ENCODE results near the gene UBD.

The UBD gene

DNA sequence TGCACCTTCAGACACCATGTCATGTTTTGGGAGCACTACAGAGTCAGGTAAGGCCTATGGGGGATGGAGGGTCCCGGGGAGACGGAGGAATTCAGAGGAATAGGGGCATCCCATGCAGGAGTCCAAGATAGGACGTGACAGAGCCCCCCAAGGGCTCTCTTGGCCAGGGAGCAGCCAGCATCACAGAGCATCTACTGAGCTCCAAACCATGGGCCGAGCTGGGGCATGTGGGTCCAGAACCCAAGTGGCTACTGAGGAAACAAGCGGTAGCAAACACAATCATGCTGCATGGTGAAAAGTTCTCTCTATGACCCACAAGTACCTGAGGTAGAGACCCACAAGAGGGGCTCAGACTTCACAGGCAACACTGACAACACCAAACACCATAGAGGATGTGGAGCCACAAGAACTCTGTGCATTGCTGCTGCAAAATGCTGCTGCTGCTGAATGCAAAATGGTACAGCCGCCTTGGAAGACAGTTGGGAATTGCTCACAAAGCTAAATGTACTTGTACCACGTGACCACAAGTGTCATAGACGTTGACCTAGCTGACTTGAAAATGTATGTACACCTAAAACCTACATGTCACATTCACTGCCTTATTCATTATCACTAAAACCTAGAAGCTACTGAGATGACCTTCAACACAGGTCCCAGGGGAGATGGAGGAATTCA is 38.4 kb downstream of the UBD start:
- FAIRE-seq: no peak

DNA sequence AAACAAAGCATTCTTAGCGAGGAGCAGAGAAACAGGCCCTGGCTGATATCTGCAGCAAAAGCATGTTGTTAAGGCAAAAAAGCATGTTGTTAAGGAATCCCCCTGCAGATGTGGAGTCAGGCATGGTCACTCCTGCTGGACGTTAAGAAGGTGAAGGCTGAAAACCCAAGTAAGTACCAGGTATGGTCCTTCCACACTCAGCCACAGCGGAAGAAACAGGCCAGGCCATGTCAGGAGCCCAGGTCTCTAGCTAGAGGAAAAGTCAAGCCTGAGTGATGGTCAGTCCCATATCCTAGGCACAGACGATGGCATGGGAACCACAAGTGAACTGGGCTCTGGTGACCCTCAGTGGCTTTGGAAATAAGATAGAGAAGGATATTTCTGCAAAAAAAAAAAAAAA is 39.3 kb downstream of the UBD start:
- no peak for FAIRE-seq

DNA sequence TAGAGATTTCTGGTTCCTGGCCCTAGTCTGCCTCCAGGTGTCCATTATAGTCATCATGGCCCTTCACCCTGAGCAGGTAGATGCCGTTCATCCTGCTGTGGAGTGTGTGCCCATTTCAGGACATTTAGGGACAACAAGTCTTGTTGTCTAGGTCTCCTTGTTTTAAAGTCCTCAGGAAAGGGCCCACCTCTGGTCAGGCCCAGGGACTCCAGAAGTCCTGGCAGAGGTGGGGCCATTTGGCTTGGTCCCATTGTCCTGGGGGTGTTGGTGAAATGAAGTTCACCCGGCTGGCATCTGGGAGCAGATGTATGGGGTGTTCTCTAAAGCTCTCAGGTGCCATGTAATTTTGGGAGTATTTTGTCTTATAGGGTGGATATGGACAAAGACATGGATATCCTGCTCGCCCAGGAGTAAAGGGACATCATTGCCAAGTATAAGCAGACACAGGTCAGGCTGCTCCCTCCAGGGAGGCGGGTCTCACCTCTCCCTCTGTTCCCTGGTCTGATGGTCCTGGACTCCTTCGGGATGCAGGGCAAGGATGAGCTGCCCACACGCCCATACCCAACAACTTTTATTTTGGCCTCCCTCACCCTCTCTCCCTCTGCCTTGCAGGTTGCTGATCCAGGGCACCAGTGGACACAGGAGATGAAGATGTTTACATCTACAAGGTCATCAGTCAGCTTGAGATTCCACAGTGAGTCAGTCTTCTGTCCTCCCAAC is 40.1 kb downstream of the UBD start:
- FAIRE-seq: no peak

DNA sequence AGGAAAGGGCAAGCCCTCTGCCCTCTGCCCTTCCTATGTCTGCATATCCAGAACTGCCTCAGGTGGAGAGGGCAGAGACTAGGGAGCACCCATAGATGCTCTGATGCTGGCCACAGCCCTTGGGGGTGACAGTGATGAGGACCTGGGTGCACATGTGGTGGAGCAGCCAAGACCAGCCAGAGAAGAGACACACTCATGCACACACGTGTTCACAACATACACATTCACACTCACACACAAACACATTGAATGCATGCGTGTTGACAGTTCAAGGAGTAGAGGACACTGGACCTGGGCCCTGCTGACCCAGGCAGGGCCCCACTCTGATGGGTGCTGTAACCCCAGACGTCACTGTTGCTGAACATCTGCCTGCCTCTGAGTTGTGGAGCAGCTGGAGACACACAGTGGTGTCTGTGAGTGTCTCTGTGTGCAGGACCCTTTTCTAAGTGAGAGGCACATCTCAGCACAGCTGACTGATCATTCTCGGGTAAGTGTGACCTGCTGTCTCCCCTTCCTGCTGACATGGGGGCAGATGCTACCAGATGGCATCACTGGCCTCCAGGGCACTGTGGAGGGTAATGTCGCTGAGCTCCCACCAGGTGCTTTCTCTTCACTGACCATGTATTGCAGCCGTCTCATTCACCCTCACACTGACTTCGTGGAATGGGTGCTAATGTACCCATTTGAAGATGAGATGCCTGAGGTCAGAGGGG is 41.6 kb downstream of the UBD start:
- FAIRE-seq: no peak

DNA sequence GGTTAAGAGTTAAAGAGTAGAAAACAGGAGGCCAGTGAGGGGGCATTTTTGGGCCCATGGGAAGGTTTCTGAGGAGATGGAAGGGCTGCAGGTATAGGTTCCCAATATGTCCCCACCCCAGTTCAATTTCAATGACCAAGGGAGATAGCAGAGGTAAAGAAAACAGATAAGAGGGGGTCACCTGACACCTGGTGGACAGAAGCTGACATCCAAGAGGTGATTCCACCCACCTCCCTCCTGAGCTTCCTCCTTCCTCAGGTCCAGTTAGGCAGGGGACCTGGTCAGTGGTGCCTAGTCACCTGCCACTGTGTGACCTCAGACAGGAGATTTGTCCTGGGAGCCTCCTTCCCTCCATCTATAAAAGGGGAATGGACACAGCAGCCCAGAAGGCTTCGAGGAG is 42.3 kb downstream of the UBD start:
- FAIRE-seq: no peak

DNA sequence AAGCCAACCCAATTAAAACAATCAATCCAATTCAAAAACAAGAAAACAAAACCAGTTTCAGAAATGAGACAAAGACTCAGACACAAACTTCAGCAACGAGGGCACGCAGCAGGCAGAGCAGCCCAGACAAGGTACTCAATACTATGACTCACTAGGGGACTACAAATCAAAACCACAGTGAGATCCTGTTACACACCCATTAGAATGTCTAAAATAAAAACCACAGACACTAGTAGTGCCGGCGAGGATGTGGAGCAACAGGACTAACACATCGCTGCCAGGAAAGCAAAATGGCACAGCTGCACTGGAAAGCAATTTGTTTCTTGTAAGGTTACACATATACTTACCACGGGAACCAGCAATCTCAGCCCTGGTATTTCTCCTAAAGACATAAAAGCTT is 43.4 kb downstream of the UBD start:
- FAIRE-seq: no peak

DNA sequence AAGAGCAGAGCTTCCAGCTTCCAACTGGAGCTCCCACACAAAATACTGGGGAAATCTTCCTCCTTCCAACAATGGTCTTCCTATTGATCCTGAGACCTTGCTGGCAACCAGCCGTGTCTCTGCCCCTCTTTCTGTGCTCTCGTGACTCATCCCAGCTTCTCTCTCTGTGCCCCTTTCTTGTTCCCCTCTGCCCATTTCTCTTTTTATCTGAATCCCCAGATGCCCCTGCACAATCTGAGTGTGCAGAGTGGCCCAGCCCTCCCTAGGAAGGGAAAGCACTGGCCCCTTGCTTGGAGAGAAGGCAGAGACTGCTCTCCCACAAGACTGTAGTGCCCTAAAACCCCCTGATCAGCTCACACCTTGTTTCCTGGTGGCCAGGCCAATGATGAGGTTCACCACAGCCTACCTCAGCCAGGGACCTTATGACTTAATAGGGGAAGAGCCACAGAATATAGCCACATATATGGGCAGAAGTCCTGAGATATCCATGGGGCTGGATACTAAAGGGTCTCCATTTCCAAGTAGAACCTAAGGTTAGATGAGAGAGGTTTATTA is 48.7 kb downstream of the UBD start:
- FAIRE-seq: no peak

DNA sequence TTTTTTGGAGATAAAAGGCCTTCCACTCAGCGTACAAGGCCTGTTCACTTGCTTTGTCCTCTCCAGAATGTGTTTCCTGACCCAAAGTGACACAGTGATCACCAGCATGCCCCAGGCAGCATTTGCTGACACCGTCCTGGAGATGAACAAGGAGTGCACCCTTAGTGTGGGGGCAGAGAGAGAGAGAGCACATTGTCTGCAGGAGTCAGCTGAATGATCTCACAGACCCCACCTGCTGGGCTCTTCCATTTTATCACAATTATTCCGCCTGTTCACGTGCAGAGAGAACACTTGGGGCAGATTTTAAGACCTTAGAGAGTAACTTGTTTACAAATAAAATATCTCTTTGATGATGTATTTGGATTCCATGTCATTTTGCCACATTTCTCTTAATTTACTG is 49.3 kb downstream of the UBD start:
- FAIRE-seq: no peak

DNA sequence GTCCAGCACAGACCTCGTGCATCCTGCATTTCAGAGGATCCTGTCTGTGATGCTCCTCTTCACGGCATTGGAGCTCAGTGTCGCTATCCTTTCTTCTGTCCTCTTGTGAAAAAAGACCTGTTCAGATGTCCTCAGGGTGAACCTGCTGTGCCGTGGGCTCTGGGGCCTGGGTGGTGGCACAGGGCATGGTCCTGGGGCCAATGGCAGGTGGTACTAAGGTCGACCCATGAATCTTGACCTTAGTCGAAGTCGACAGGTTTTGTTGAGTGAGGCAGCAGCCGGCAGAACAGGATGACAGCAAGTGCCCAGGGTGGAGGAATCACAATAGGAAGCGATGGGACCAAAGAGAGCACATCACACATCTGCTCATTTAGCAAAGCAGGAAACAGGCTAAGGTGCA is 49.8 kb downstream of the UBD start:
- no peak for FAIRE-seq

DNA sequence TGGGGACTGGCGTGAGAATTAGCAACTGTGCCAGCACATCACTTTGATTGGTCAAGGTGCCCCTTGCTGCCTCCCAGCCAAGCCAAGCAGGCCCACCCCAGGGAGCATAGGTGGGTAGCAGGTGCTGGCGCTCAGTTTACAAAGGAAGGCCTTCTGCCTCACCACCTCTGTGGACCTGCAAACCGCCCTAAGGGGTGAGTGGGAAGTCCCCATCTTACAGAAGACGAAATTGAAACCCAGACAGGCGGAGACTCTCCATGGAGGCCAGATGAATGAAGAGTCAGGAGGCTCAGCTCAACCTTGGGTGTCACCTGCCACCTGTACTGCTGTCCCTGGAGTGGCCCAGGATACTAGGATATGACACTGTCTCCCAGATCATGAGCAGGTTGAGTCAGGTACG is 50.3 kb downstream of the UBD start:
- FAIRE-seq: no peak

DNA sequence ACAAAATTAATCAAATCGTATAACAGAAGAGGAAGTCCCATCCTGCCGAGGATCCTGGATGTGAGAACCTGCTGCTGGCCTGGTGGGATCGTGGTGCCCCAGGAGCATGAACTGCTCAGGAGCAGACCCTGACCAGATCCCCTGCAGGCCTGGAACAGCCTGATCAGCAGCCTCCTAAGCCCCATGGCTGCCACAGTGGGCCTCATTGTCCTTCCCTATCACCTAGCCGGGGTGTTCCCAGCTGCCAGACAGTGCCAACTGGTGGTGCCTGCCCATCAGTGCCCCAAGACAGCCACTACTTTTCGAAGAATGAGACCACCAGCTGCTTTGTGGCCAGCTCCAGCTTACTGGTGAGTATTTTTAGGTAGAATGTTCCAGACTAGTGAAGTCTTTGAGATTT is 52.2 kb downstream of the UBD start:
- FAIRE-seq: no peak

DNA sequence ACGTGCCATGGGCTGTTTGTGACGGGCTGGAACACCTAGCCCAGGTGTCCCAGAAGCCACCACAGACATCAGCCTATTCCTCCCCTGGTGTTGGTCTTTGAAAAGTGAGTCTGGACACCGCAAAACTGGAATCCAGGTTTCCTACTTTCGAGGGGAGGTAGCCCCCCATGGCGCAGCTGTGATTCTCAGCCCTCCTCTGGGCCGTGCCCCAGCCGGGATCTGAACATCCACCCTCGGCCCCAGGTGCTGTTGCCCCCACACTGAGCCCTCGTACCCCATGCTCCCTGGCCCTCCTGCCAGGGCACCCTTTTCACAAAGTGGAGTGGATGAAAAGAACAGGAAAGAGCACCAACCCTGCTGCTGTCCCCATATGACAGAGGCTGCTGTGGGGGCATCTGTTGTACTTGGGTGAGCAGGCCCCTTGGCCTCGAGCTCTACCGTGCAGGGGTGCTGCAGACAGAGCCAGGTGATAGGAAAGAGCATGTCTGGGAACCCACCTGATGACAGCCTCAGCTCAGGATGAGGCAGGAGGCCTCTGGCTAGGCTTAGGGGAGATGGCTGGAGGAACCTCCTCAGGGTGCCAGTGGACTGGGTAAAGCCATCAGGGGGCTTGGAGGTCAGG is 53.0 kb downstream of the UBD start:
- FAIRE-seq: no peak

DNA sequence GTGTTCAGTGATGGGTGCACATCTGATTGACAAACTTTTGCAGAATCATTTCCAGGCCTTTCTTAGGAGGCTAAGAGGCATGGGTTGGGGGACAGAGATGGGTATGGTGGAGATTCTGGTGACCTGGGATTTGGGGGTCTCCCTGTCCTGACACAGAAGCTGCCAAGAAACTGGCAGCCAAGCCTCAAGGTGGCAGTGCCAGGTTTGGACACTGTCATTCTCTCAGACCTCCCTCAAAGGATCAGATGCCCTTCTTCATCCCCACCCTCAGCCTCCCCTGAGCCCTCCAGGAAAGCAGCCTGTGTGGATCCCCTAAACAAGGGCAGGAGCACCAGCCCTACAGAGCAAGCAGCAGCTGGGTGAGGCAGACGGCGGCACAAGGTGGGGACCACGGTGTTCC is 53.7 kb downstream of the UBD start:
- FAIRE-seq: no peak
